Measurements from ENCODE around the gene ANKRD62. TPM values are rescaled to one million over a fixed set of nuclear protein-coding genes. Genes with fewer than 3 reads are reported as not detected.
"Not testable (repeated sequence)": the region's sequence is repeated elsewhere in the genome, so short reads cannot be mapped to it uniquely, and the experiment has no call there.

ANKRD62 gene
- total RNA-seq, 1 donor from 2014 or later: not detected

GRCh38 chr18:12091538-12092141 lies 2.0 kb upstream of the ANKRD62 start:
- DNase-seq (ENCODE audit: low spot score in 2 of 2) (no peak), FAIRE-seq (no peak)

GRCh38 chr18:12092398-12093229 lies 1.0 kb upstream of the ANKRD62 start:
- FAIRE-seq: no peak
- no peak for DNase-seq (ENCODE audit: low spot score in 2 of 2)

GRCh38 chr18:12098374-12098773 lies 4.7 kb downstream of the ANKRD62 start:
- DNase-seq (ENCODE audit: low spot score in 2 of 2) (no peak), FAIRE-seq (no peak)

- no peak for DNase-seq (ENCODE audit: low spot score in 2 of 2)
- no peak for FAIRE-seq
Measured at GRCh38 chr18:12099160-12099559, 5.5 kb downstream of the ANKRD62 start.

GRCh38 chr18:12101266-12101665 lies 7.6 kb downstream of the ANKRD62 start:
- FAIRE-seq: no peak
- no peak for DNase-seq (ENCODE audit: low spot score in 2 of 2)

- FAIRE-seq (no peak), DNase-seq (ENCODE audit: low spot score in 2 of 2) (no peak)
Measured at GRCh38 chr18:12102136-12102842, 8.6 kb downstream of the ANKRD62 start.

GRCh38 chr18:12106471-12106870 lies 12.8 kb downstream of the ANKRD62 start:
- DNase-seq (ENCODE audit: low spot score in 2 of 2) (no peak), FAIRE-seq (no peak)

- FAIRE-seq (no peak), DNase-seq (ENCODE audit: low spot score in 2 of 2) (no peak)
Measured at GRCh38 chr18:12109836-12110235, 16.2 kb downstream of the ANKRD62 start.

- no peak for FAIRE-seq
- no peak for DNase-seq (ENCODE audit: low spot score in 2 of 2)
Measured at GRCh38 chr18:12113999-12114646, 20.5 kb downstream of the ANKRD62 start.

- FAIRE-seq: no peak
- no peak for DNase-seq (ENCODE audit: low spot score in 2 of 2)
Measured at GRCh38 chr18:12119358-12119757, 25.7 kb downstream of the ANKRD62 start.

GRCh38 chr18:12121175-12122042 lies 27.8 kb downstream of the ANKRD62 start:
- no peak for DNase-seq (ENCODE audit: low spot score in 2 of 2)
- FAIRE-seq: no peak

GRCh38 chr18:12122043-12122389 lies 28.4 kb downstream of the ANKRD62 start:
- FAIRE-seq: peak; percentile 8
- not testable (repeated sequence) for DNase-seq (ENCODE audit: low spot score in 2 of 2)

GRCh38 chr18:12127647-12128046 lies 34.0 kb downstream of the ANKRD62 start:
- FAIRE-seq; DNase-seq (ENCODE audit: low spot score in 2 of 2): not testable (repeated sequence)

GRCh38 chr18:12138831-12139230 lies 45.2 kb downstream of the ANKRD62 start:
- FAIRE-seq; DNase-seq (ENCODE audit: low spot score in 2 of 2): not testable (repeated sequence)

GRCh38 chr18:12140866-12141265 lies 47.2 kb downstream of the ANKRD62 start:
- not testable (repeated sequence) for FAIRE-seq; DNase-seq (ENCODE audit: low spot score in 2 of 2)

GRCh38 chr18:12141778-12142177 lies 48.1 kb downstream of the ANKRD62 start:
- not testable (repeated sequence) for FAIRE-seq; DNase-seq (ENCODE audit: low spot score in 2 of 2)

GRCh38 chr18:12149431-12149830 lies 55.8 kb downstream of the ANKRD62 start:
- not testable (repeated sequence) for DNase-seq (ENCODE audit: low spot score in 2 of 2); FAIRE-seq

GRCh38 chr18:12154361-12154760 lies 60.7 kb downstream of the ANKRD62 start:
- FAIRE-seq (no peak), DNase-seq (ENCODE audit: low spot score in 2 of 2) (no peak)

- DNase-seq (ENCODE audit: low spot score in 2 of 2) (no peak), FAIRE-seq (no peak)
Measured at GRCh38 chr18:12155996-12156395, 62.4 kb downstream of the ANKRD62 start.

GRCh38 chr18:12159446-12159845 lies 65.8 kb downstream of the ANKRD62 start:
- no peak for DNase-seq (ENCODE audit: low spot score in 2 of 2)
- no peak for FAIRE-seq

All from frontal cortex (tissue), 4 donors.